IPS DF 4.7 (cell line): Measurements from ENCODE around the gene LPIN1.

ENCODE experiments used
- DNase-seq: peaks from one replicate; pipeline ENCODE4 v3.0.0-alpha.2; 2013; ENCODE audit warnings: low spot score; ENCODE audit errors: extremely low read depth

LPIN1 gene

GRCh38 chr2:11746376-11746806, at the start of gene LPIN1:
TSS of gene LPIN1 (plus strand) at chr2:11746632. CDS start at chr2:11765542, 18,910 bp downstream.
- DNase-seq = no peak

- no peak for DNase-seq
These were observed 49.7 kb upstream of the LPIN1 start for GRCh38 chr2:11696736-11697102.

GRCh38 chr2:11697103-11697871, 49.1 kb upstream of the LPIN1 start:
- DNase-seq = no peak

GRCh38 chr2:11698009-11698922, 48.2 kb upstream of the LPIN1 start:
- no peak for DNase-seq

GRCh38 chr2:11699686-11700670, 46.5 kb upstream of the LPIN1 start:
- DNase-seq = no peak

- DNase-seq = no peak
These were observed 45.2 kb upstream of the LPIN1 start for GRCh38 chr2:11701206-11701605.

GRCh38 chr2:11701751-11702301, 44.6 kb upstream of the LPIN1 start:
- no peak for DNase-seq

- DNase-seq = no peak
These were observed 43.5 kb upstream of the LPIN1 start for GRCh38 chr2:11702946-11703345.

- DNase-seq = no peak
These were observed 42.7 kb upstream of the LPIN1 start for GRCh38 chr2:11703700-11704099.

- no peak for DNase-seq
These were observed 41.4 kb upstream of the LPIN1 start for GRCh38 chr2:11705063-11705462.

- no peak for DNase-seq
These were observed 40.7 kb upstream of the LPIN1 start for GRCh38 chr2:11705711-11706110.

- no peak for DNase-seq
These were observed 38.3 kb upstream of the LPIN1 start for GRCh38 chr2:11708106-11708505.

GRCh38 chr2:11709293-11709692, 37.1 kb upstream of the LPIN1 start:
- no peak for DNase-seq

GRCh38 chr2:11710210-11710609, 36.2 kb upstream of the LPIN1 start:
- DNase-seq = no peak

- DNase-seq = no peak
These were observed 35.6 kb upstream of the LPIN1 start for GRCh38 chr2:11710632-11711353.

GRCh38 chr2:11711354-11711716, 35.1 kb upstream of the LPIN1 start:
- no peak for DNase-seq

GRCh38 chr2:11711751-11712150, 34.7 kb upstream of the LPIN1 start:
- DNase-seq = no peak

GRCh38 chr2:11712866-11713265, 33.6 kb upstream of the LPIN1 start:
- no peak for DNase-seq

GRCh38 chr2:11713815-11714214, 32.6 kb upstream of the LPIN1 start:
- DNase-seq = no peak

GRCh38 chr2:11715987-11716652, 30.3 kb upstream of the LPIN1 start:
- DNase-seq = no peak
